Progenitor cell of endocrine pancreas (in vitro differentiated cells): ENCODE measurements around the gene ARL5B. TPM values are rescaled to one million over a fixed set of nuclear protein-coding genes. Genes with fewer than 3 reads are reported as not detected.

Source experiments
- DNase-seq: peaks from one replicate; pipeline ENCODE4 v3.0.0; 2021; ENCODE audit warnings: low spot score; ENCODE audit not compliant: unreplicated experiment
- H3K27ac Mint-ChIP-seq: 2 replicates; pipeline ENCODE4 v1.8.0; 2021; ENCODE audit warnings: mild to moderate bottlenecking, moderate library complexity, mixed read lengths
- H3K27me3 Mint-ChIP-seq: 2 replicates; pipeline ENCODE4 v1.8.0; 2021; ENCODE audit warnings: mixed read lengths
- H3K36me3 Mint-ChIP-seq: 2 replicates; pipeline ENCODE4 v1.8.0; 2022; ENCODE audit warnings: mixed read lengths; ENCODE audit not compliant: insufficient read depth
- H3K4me1 Mint-ChIP-seq: 2 replicates; pipeline ENCODE4 v1.8.0; 2021; ENCODE audit warnings: low read depth, mixed read lengths
- H3K4me3 Mint-ChIP-seq: 2 replicates; pipeline ENCODE4 v1.8.0; 2021; ENCODE audit warnings: low read depth, mild to moderate bottlenecking, moderate library complexity, mixed read lengths
- H3K9me3 Mint-ChIP-seq: 2 replicates; pipeline ENCODE4 v1.8.0; 2021; ENCODE audit warnings: low read depth, mixed read lengths
- total RNA-seq: library from RNA; stranded (reverse); gene quantifications from 2 replicates; pipeline ENCODE4 v1.2.1, GENCODE V29; 2021
- TF ChIP-seq, protein P1 (sequence below): fragments of 200-600 bp; sonication (generic); IDR thresholded peaks from one replicate; pipeline ENCODE4 v1.5.0; 2021; ENCODE audit warnings: antibody characterized with exemption, mild to moderate bottlenecking; ENCODE audit not compliant: unreplicated experiment

ARL5B gene
- total RNA-seq, 1 donor from 2014 or later = 54.2 TPM

DNA sequence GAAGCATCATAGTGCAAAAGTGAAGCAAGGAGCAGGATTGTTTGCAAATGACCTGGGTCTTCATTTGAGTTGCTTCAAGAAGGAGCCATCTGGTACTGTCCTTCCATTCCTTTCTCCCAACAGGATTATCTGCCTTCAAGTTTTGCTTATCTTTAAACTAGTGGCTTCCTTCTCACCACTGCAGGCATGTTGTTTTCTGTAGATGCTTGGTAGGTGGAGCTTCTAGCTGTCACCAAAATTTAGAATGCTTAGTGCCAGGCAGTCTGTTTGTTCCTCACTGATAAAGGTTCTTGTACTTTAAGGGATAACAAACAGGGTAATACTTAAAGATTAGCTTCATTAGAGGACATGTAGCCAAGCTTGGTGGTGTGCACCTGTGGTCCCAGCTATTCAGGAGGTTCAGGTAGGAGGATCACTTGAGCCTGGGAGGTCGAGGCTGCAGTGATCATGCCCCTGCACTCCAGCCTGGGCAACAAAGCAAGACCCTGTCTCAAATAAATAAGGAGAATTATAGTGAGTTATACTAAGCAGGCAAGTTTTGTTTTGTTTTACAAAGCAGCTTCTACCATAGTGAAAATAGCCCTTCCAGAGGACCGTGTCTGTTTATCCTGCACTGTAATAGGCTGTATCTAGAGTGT lies 5.7 kb downstream of the ARL5B start:
- H3K4me1 Mint-ChIP-seq = peaks cover 51% of the 10 kb centered on the region
- no peaks in the 10 kb centered on the region for H3K27me3 Mint-ChIP-seq
- no peak for DNase-seq
- peak overlapping the region; percentile 85 for H3K27ac Mint-ChIP-seq
- TF ChIP-seq, protein P1, sequence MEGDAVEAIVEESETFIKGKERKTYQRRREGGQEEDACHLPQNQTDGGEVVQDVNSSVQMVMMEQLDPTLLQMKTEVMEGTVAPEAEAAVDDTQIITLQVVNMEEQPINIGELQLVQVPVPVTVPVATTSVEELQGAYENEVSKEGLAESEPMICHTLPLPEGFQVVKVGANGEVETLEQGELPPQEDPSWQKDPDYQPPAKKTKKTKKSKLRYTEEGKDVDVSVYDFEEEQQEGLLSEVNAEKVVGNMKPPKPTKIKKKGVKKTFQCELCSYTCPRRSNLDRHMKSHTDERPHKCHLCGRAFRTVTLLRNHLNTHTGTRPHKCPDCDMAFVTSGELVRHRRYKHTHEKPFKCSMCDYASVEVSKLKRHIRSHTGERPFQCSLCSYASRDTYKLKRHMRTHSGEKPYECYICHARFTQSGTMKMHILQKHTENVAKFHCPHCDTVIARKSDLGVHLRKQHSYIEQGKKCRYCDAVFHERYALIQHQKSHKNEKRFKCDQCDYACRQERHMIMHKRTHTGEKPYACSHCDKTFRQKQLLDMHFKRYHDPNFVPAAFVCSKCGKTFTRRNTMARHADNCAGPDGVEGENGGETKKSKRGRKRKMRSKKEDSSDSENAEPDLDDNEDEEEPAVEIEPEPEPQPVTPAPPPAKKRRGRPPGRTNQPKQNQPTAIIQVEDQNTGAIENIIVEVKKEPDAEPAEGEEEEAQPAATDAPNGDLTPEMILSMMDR = no peak
- no peak overlapping the region for H3K4me3 Mint-ChIP-seq
- H3K9me3 Mint-ChIP-seq = no peaks in the 10 kb centered on the region
- H3K36me3 Mint-ChIP-seq = peaks cover 19% of the 10 kb centered on the region

DNA sequence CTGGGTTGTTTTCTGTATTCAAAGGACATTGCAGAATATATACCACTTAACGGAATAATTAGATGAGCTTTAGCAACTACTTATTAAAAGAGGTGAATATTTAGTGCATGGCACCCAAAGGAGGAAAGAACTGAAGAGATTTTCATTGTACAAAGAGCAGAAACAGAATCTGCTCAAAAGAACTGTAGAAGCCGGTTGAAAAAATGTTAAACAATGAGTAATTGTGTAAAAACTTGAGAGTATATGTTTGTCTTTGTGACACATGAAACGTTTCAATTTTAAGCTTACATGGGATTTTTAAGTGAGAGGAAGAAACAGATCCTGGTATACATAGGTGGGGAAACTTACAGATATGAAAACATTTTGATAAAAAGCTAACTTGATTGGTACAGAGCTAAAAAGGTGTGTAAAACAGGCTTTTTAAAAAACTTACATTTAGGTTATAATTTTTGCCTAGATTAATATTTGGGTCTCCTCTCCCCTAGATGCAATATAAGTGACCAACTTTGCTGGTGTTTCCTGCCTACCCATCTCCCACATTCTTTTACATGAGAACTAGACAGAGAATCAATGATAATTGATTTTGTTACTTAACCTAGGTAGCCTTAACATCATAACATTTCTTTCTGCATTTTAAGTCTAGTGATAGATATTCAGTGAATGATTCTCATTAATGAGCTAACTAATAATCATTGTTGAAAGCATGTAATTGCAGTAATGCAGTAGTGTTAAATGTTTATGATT lies 6.8 kb downstream of the ARL5B start:
- TF ChIP-seq, protein P1 = no peak
- peaks cover 25% of the 10 kb centered on the region for H3K36me3 Mint-ChIP-seq
- DNase-seq = no peak
- peak overlapping the region; percentile 85 for H3K27ac Mint-ChIP-seq
- H3K9me3 Mint-ChIP-seq = no peaks in the 10 kb centered on the region
- peaks cover 44% of the 10 kb centered on the region for H3K4me1 Mint-ChIP-seq
- no peak overlapping the region for H3K4me3 Mint-ChIP-seq
- no peaks in the 10 kb centered on the region for H3K27me3 Mint-ChIP-seq

DNA sequence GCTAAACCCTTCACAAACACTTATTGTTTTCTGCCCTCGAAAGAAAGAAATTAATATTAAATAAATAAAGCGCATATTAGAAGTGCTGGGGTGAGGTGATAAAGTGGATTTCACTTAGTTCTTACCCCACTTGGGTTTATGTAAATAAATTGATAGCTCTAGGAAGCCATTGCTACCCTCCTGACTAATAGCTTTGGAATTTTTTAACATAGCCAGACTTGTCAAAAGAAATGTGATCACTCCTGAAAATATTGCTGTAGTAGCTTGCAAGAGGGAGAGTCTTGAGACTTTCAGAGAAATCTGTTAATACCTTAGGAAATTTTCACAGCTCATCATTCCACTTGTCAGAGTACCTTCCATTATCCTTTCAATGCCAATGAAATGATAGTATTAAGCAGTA lies 7.6 kb downstream of the ARL5B start:
- peak overlapping the region; percentile 1 for H3K27ac Mint-ChIP-seq
- H3K36me3 Mint-ChIP-seq = peaks cover 25% of the 10 kb centered on the region

DNA sequence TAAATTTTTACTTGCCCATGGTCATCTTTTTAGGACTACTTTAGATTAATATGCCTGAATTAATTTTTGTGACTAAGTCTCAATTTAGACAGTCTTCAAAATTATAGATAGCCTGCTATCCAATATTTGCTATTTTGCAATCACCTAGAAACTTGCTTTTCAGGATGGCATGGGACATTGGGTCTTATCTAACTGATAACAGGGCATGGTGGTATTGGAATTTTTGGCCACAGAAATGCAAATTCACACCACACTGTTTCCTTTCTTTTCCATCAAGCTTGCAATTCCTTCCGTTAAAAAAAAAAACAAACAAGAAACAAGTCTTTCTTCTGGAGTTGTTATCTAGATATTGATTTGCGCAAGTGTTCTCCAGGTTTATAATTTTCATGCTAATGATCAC lies 8.8 kb downstream of the ARL5B start:
- Mint-ChIP-seq H3K27me3 (no peaks in the 10 kb centered on the region), H3K4me3 (peak overlapping the region; percentile 29), H3K9me3 (no peaks in the 10 kb centered on the region), H3K36me3 (peaks cover 28% of the 10 kb centered on the region), H3K27ac (peak overlapping the region; percentile 84), H3K4me1 (peaks cover 28% of the 10 kb centered on the region)
- no peak for DNase-seq
- TF ChIP-seq, protein P1 = no peak

More for the DNA sequence above, 7.6 kb downstream of the ARL5B start:
- TF ChIP-seq, protein P1 = no peak
- H3K9me3 Mint-ChIP-seq = no peaks in the 10 kb centered on the region
- H3K4me3 Mint-ChIP-seq = no peak overlapping the region
- H3K4me1 Mint-ChIP-seq = peaks cover 36% of the 10 kb centered on the region
- DNase-seq = no peak
- H3K27me3 Mint-ChIP-seq = no peaks in the 10 kb centered on the region

DNA sequence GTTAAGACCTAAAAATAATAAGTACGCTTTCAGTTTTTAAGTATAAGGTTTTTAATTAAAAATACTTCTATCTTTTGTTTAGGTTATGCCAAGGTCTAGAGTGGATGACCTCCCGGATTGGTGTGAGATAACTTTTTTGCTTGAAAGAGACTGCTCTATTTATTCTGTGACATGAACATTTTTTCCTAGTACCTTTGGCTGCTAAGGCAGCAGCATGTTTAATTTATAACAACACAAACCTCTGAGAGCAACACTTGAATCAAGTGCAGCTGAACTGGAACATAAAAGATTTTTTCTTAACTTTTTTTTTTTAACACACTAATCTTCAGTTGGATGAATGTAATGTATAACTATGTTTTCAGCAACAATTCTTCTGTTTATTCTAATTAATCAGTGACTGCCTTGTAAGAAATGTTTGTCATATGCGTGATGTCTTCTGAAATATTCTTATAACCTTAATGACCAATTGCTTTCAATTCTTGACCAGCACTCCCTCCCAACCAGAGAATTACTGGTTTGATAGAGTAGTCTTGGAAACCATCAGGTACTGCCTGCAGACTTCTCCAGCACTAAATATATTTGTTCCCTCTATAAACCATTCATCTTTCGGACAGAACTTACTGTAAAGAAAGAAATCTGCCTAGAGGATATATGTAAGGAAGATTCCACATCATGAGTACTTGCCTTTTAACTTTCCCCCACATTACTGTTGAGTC lies 16.0 kb downstream of the ARL5B start:
- peak overlapping the region; percentile 77 for H3K27ac Mint-ChIP-seq
- no peaks in the 10 kb centered on the region for H3K4me1 Mint-ChIP-seq
- no peak overlapping the region for H3K4me3 Mint-ChIP-seq
- no peaks in the 10 kb centered on the region for H3K9me3 Mint-ChIP-seq
- TF ChIP-seq, protein P1 = no peak
- peaks cover 30% of the 10 kb centered on the region for H3K36me3 Mint-ChIP-seq
- H3K27me3 Mint-ChIP-seq = no peaks in the 10 kb centered on the region
- no peak for DNase-seq
